PC-9 (cell line): ENCODE data around the gene INHBE. TPM values are rescaled to one million over a fixed set of nuclear protein-coding genes. Genes with fewer than 3 reads are reported as not detected.

Experiments used
- BruUV-seq: library from RNA; stranded (reverse); fragments of 400-500 nt; replicated peaks from 2 replicates; lab custom pipeline; 2021; lab: Mats Ljungman, UMichigan
- CTCF ChIA-PET: fragments of 300-600 bp; sonication (Branson Sonifier 250); formaldehyde crosslinking; loops from one replicate; lab custom pipeline; 2022; ENCODE audit warnings: antibody characterized with exemption; lab: Charles Lee
- POLR2A ChIA-PET: fragments of 300-600 bp; sonication (Branson Sonifier 250); formaldehyde crosslinking; loops from one replicate; lab custom pipeline; 2022; ENCODE audit warnings: antibody characterized with exemption; ENCODE audit not compliant: unreplicated experiment; lab: Charles Lee
- DNase-seq, 2 experiments: peaks; one replicate each; pipeline versions ENCODE4 v3.0.0 to v3.0.0-alpha.2; 2015 to 2022; ENCODE audit warnings: mixed read lengths in 1 of 2
- H2AFZ ChIP-seq: fragments of 200-600 bp; sonication (generic); 2 replicates; pipeline ENCODE4 v1.8.1; 2017; ENCODE audit warnings: antibody characterized with exemption
- H3F3A ChIP-seq: fragments of 200-600 bp; sonication (generic); 2 replicates; pipeline ENCODE4 v1.8.1; 2017; ENCODE audit warnings: antibody characterized with exemption, mild to moderate bottlenecking, low read depth; ENCODE audit not compliant: insufficient read depth
- H3K27ac ChIP-seq: fragments of 200-600 bp; sonication (generic); 2 replicates; pipeline ENCODE4 v1.6.1; 2016; ENCODE audit warnings: mixed run types
- H3K27me3 ChIP-seq: fragments of 200-600 bp; sonication (generic); 2 replicates; pipeline ENCODE4 v1.6.1; 2016; ENCODE audit warnings: low read depth, mixed run types; ENCODE audit not compliant: insufficient read depth
- H3K36me3 ChIP-seq: fragments of 200-600 bp; sonication (generic); 2 replicates; pipeline ENCODE4 v1.6.1; 2016; ENCODE audit warnings: low read depth, mixed run types
- H3K4me1 ChIP-seq: fragments of 200-600 bp; sonication (generic); replicated peaks from 2 replicates; pipeline ENCODE4 v1.6.1; 2016; ENCODE audit warnings: mixed run types; ENCODE audit not compliant: insufficient read depth
- H3K4me2 ChIP-seq: fragments of 200-600 bp; sonication (generic); 2 replicates; pipeline ENCODE4 v1.6.1; 2017; ENCODE audit warnings: mixed run types
- H3K4me3 ChIP-seq: fragments of 200-600 bp; sonication (generic); 2 replicates; pipeline ENCODE4 v1.6.1; 2016; ENCODE audit warnings: mixed run types
- H3K79me2 ChIP-seq: fragments of 200-600 bp; sonication (generic); 2 replicates; pipeline ENCODE4 v1.6.1; 2017; ENCODE audit warnings: low read depth, mixed run types
- H3K9me2 ChIP-seq: fragments of 200-600 bp; sonication (generic); 2 replicates; pipeline ENCODE4 v1.8.1; 2017; ENCODE audit warnings: mild to moderate bottlenecking; ENCODE audit not compliant: insufficient read depth
- H3K9me3 ChIP-seq: fragments of 200-600 bp; sonication (generic); 2 replicates; pipeline ENCODE4 v1.8.1; 2016; ENCODE audit warnings: low read depth; ENCODE audit not compliant: insufficient read depth
- H4K20me1 ChIP-seq: fragments of 200-600 bp; sonication (generic); 2 replicates; pipeline ENCODE4 v1.8.1; 2017; ENCODE audit not compliant: insufficient read depth
- EZH2 ChIP-seq: fragments of 200-600 bp; sonication (generic); IDR thresholded peaks from 2 replicates; pipeline ENCODE4 v1.8.0; 2017; ENCODE audit warnings: antibody characterized with exemption, low read depth
- intact Hi-C: fragments of 100-400 bp; cut with micrococcal nuclease; formaldehyde crosslinking; loops from one replicate; pipeline ENCODE4 v1.10.0; 2022; ENCODE audit not compliant: unreplicated experiment
- total RNA-seq: library from RNA; stranded (reverse); gene quantifications from 2 replicates; pipeline ENCODE4 v1.2.3, GENCODE V29; 2021
- TF ChIP-seq, protein P1 (sequence below): fragments of 200-600 bp; sonication (generic); conservative IDR thresholded peaks from 2 replicates; pipeline ENCODE4 v1.6.1; 2017; ENCODE audit warnings: mixed run types, antibody characterized with exemption, mild to moderate bottlenecking, moderate library complexity

Gene INHBE
- total RNA-seq, 1 experiment from 2014 or later, result 0.90 TPM

DNA sequence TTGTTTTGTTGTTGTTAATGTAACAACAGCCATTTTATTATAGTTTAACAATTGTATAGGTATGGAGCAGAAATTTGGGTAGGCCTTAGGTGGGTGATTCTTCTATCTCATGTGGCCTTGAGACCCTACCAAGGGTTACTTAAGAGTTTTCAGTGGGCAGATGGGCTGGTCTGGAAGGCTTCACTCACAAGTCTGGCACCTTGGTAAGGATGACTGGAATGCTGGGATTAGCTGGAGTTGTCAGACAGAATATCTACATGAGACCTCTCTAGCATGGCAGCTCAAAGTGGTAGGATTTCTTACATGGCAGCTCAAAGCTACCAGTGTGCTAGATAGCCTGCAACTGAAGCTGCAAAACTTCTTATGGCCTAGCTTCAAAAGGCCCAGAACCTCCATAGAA, 30.6 kb downstream of the INHBE start:
- TF ChIP-seq, protein P1, sequence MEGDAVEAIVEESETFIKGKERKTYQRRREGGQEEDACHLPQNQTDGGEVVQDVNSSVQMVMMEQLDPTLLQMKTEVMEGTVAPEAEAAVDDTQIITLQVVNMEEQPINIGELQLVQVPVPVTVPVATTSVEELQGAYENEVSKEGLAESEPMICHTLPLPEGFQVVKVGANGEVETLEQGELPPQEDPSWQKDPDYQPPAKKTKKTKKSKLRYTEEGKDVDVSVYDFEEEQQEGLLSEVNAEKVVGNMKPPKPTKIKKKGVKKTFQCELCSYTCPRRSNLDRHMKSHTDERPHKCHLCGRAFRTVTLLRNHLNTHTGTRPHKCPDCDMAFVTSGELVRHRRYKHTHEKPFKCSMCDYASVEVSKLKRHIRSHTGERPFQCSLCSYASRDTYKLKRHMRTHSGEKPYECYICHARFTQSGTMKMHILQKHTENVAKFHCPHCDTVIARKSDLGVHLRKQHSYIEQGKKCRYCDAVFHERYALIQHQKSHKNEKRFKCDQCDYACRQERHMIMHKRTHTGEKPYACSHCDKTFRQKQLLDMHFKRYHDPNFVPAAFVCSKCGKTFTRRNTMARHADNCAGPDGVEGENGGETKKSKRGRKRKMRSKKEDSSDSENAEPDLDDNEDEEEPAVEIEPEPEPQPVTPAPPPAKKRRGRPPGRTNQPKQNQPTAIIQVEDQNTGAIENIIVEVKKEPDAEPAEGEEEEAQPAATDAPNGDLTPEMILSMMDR, result no peak
- no peak for TF ChIP-seq EZH2
- peaks cover 19% of the 10 kb centered on the region for H4K20me1 ChIP-seq
- no TSS peak for BruUV-seq
- no peak for DNase-seq
- H3K9me2 ChIP-seq, result no peaks in the 10 kb centered on the region
- H3K9me3 ChIP-seq, result no peaks in the 10 kb centered on the region
- CTCF ChIA-PET, result no interaction called here
- peaks cover 27% of the 10 kb centered on the region for H3K79me2 ChIP-seq
- H3K27ac ChIP-seq, result no peak overlapping the region
- H2AFZ ChIP-seq, result no peak overlapping the region
- no peak overlapping the region for H3K4me2 ChIP-seq
- no peak overlapping the region for H3K4me3 ChIP-seq
- H3F3A ChIP-seq, result peaks cover 22% of the 10 kb centered on the region; the same call in 1 of the 2 replicates
- intact Hi-C loops, result no loop called here
- peaks cover 22% of the 10 kb centered on the region for H3K36me3 ChIP-seq
- peaks cover 12% of the 10 kb centered on the region; the same call in 1 of the 2 replicates for H3K27me3 ChIP-seq
- POLR2A ChIA-PET, result interaction anchor here (0.6 kb wide), 2 partner anchors 26 to 62 kb away, joined by 4 read pairs; partner anchors contain the start of gene GLI1
- H3K4me1 ChIP-seq, result no peaks in the 10 kb centered on the region; the same call in 1 of the 2 replicates

DNA sequence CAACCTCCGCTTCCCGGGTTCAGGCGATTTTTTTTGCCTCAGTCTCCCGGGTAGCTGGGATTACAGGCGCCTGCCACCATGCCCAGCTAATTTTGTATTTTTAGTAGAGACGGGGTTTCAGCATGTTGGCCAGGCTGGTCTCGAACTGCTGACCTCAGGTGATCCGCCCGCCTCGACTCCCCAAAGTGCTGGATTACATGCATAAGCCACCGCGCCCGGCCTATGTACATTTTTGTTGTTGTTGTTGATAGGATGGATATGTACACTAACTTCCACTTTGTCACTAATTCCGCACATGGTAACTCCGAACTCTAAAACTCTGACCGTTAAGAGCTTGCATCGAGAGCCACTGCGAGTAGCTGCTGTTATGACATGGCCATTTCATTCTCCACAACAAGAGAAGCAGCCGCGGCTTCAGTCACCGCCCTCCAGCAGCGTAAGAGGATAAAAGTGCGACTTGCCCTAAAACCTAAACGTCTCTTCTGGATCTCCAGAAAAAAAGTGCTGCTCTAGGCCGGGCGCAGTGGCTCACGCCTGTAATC, 32.0 kb downstream of the INHBE start:
- BruUV-seq, result no TSS peak
- peaks cover 27% of the 10 kb centered on the region for H4K20me1 ChIP-seq

DNA sequence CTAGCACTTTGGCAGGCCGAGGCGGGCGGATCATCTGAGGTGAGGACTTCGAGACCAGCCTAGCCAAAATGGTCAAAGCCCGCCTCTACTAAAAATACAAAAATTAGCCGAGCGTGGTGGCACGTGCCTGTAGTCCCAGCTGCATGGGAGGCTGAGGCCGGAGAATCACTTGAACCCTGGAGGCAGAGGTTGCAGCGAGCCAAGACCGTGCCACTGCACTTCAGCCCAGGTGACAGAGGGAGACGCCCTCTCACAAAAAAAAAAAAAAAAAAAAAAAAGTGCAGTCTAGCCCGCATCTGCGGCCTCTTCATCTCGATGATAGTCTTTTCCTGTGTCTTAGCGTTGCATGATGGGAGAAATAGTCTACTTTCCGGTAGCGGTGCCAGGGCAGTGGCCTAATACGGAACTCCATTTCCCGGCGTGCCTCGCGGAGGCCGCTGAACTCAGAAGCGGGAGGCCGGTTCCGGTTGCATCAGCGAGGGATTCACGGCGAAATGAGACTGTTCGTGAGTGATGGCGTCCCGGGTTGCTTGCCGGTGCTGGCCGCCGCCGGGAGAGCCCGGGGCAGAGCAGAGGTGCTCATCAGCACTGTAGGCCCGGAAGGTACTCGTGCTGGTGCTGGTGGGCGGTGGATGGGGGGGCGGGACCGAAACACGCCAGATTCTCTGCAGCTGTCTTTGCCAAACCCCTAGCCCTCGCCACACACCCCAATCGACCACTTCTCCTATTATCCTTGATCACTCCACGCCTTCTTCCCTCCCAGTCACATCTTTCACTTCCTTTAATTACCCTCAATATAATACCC, 32.7 kb downstream of the INHBE start, which contains the start of gene MARS1:
Gene MARS1, plus strand, starts transcription at position 472 of the 805 bp plus-strand sequence. Its CDS starts 23 bp downstream, at position 495.
- Histone ChIP-seq H3K27me3 (no peaks in the 10 kb centered on the region), H3K9me3 (no peaks in the 10 kb centered on the region), H3K9me2 (no peaks in the 10 kb centered on the region), H2AFZ (peak within 1 kb of the TSS; percentile 9; the same call in 1 of the 2 replicates), H3K4me2 (peak within 1 kb of the TSS; percentile 98), H4K20me1 (peaks cover 30% of the 10 kb centered on the region), H3F3A (peaks cover 39% of the 10 kb centered on the region; the same call in 1 of the 2 replicates), H3K36me3 (peaks cover 41% of the 10 kb centered on the region), H3K4me3 (peak within 1 kb of the TSS; percentile 97), H3K27ac (peak within 1 kb of the TSS; percentile 73), H3K4me1 (no peaks in the 10 kb centered on the region; the same call in 1 of the 2 replicates), H3K79me2 (peaks cover 39% of the 10 kb centered on the region)
- DNase-seq, result peak; percentile 87 to 95
- TF ChIP-seq, protein P1, result no peak
- TF ChIP-seq EZH2, result no peak
- intact Hi-C loops, result no loop called here
- no TSS peak for BruUV-seq
- ChIA-PET POLR2A (no interaction called here), CTCF (interaction anchor here (0.6 kb wide), 1 partner anchor 829 kb away, joined by 3 read pairs; no protein-coding TSS in a partner anchor)

More for the DNA sequence above, 32.0 kb downstream of the INHBE start:
- Histone ChIP-seq H3K4me3 (peak overlapping the region; percentile 97; the same call in 1 of the 2 replicates), H3K79me2 (peaks cover 37% of the 10 kb centered on the region), H3K9me2 (no peaks in the 10 kb centered on the region), H3F3A (peaks cover 34% of the 10 kb centered on the region; the same call in 1 of the 2 replicates), H3K27ac (no peak overlapping the region), H3K36me3 (peaks cover 34% of the 10 kb centered on the region), H3K27me3 (no peaks in the 10 kb centered on the region), H3K4me2 (peak overlapping the region; percentile 49; the same call in 1 of the 2 replicates), H2AFZ (no peak overlapping the region), H3K4me1 (no peaks in the 10 kb centered on the region; the same call in 1 of the 2 replicates), H3K9me3 (no peaks in the 10 kb centered on the region)
- no peak for TF ChIP-seq EZH2
- TF ChIP-seq, protein P1, result no peak
- DNase-seq, result no peak
- intact Hi-C loops, result no loop called here
- ChIA-PET CTCF (interaction anchor here (0.6 kb wide), 1 partner anchor 828 kb away, joined by 3 read pairs; no protein-coding TSS in a partner anchor), POLR2A (no interaction called here)
